Fibroblast of mammary gland (primary cell): ENCODE data around the gene CHST8.

Experiments used
- DNase-seq: peaks from one replicate; pipeline ENCODE4 v3.0.0-alpha.2; 2010; ENCODE audit warnings: low read depth
- H3K4me3 ChIP-seq: 2 replicates; pipeline ENCODE4 v1.5.1; 2011; ENCODE audit warnings: low read depth, mild to moderate bottlenecking, low read length, moderate library complexity; ENCODE audit not compliant: control insufficient read depth
- CTCF ChIP-seq: conservative IDR thresholded peaks from 2 replicates; pipeline ENCODE4 v1.5.1; 2011; ENCODE audit warnings: low read depth, low read length, inconsistent platforms; ENCODE audit not compliant: control insufficient read depth, insufficient read depth

Gene CHST8

GRCh38 chr19:33720155-33720493, 98.4 kb downstream of the CHST8 start:
- DNase-seq, result no peak
- no peak overlapping the region for H3K4me3 ChIP-seq
- no peak for TF ChIP-seq CTCF

- DNase-seq, result no peak
- H3K4me3 ChIP-seq, result no peak overlapping the region
- no peak for TF ChIP-seq CTCF
These were observed 99.2 kb downstream of the CHST8 start for GRCh38 chr19:33720691-33721682.

GRCh38 chr19:33721735-33722297, 100.1 kb downstream of the CHST8 start:
- no peak for TF ChIP-seq CTCF
- DNase-seq, result no peak
- H3K4me3 ChIP-seq, result no peak overlapping the region

- H3K4me3 ChIP-seq, result no peak overlapping the region
- DNase-seq, result no peak
- no peak for TF ChIP-seq CTCF
These were observed 100.9 kb downstream of the CHST8 start for GRCh38 chr19:33722456-33723239.

GRCh38 chr19:33723512-33723911, 101.8 kb downstream of the CHST8 start:
- no peak for DNase-seq
- H3K4me3 ChIP-seq, result no peak overlapping the region
- no peak for TF ChIP-seq CTCF

- DNase-seq, result no peak
- no peak for TF ChIP-seq CTCF
- H3K4me3 ChIP-seq, result no peak overlapping the region
These were observed 102.4 kb downstream of the CHST8 start for GRCh38 chr19:33724021-33724720.
